Thymus (tissue), 11 donors: ENCODE results near the gene NEK9. TPM values are rescaled to one million over a fixed set of nuclear protein-coding genes. Genes with fewer than 3 reads are reported as not detected.
A peak's percentile ranks its signal among the peaks of the same experiment; 100 is the strongest.

Experiments
- DNase-seq, 9 donors: peaks; one replicate each; pipeline ENCODE4 v3.0.0-alpha.2; 2013; ENCODE audit warnings: low spot score in 9 of 9, low read depth in 6 of 9, missing footprints in 1 of 9
- H3K27ac ChIP-seq, 2 donors: one replicate each; pipeline ENCODE4 v1.5.1; 2013; ENCODE audit warnings: control low read depth in 1 of 2, low read depth in 1 of 2, low read length in 1 of 2, mild to moderate bottlenecking in 1 of 2, moderate library complexity in 1 of 2
- H3K27me3 ChIP-seq, 2 donors: one replicate each; pipeline ENCODE4 v1.5.1; 2013; ENCODE audit warnings: low read length in 1 of 2; ENCODE audit not compliant: control insufficient read depth in 2 of 2, insufficient read depth in 1 of 2
- H3K36me3 ChIP-seq, 2 donors: one replicate each; pipeline ENCODE4 v1.5.1; 2013; ENCODE audit warnings: low read length in 1 of 2, mild to moderate bottlenecking in 1 of 2, moderate library complexity in 1 of 2; ENCODE audit not compliant: control insufficient read depth in 2 of 2, insufficient read depth in 2 of 2
- H3K4me1 ChIP-seq, 2 donors: one replicate each; pipeline ENCODE4 v1.5.1; 2013; ENCODE audit warnings: low read length in 2 of 2; ENCODE audit not compliant: control insufficient read depth in 2 of 2, insufficient read depth in 2 of 2
- H3K4me3 ChIP-seq, 2 donors: one replicate each; pipeline ENCODE4 v1.5.1; 2013; ENCODE audit warnings: low read length in 2 of 2, control low read depth in 1 of 2, mild to moderate bottlenecking in 1 of 2
- H3K9me3 ChIP-seq, 2 donors: one replicate each; pipeline ENCODE4 v1.5.1; 2013; ENCODE audit warnings: low read length in 1 of 2, mild to moderate bottlenecking in 1 of 2; ENCODE audit not compliant: control insufficient read depth in 2 of 2, insufficient read depth in 1 of 2
- WGBS: extraction: QIAGEN DNeasy Blood & Tissue Kit; methylation state at CpG from one replicate; pipeline ENCODE4 v1.1.7; 2013; 5-methylcytosine and 5-hydroxymethylcytosine counted together
- polyA plus RNA-seq: library from polyadenylated mRNA; stranded (reverse); fragments of 200-250 nt; gene quantifications from one replicate; pipeline ENCODE4 v1.2.3, GENCODE V29; 2013
- total RNA-seq: library from RNA; stranded (reverse); fragments of 120-200 nt; gene quantifications from one replicate; pipeline ENCODE4 v1.2.4, GENCODE V29; 2013
- donor health status: healthy.

Gene NEK9
- total and polyA plus RNA-seq, 2 donors, result 17.6 to 62.1 TPM

- H3K27ac ChIP-seq, result peak overlapping the region; percentile 85 to 97
- H3K27me3 ChIP-seq, result no peaks in the 10 kb centered on the region
- peaks cover 7 to 10% of the 10 kb centered on the region in 2 donors for H3K4me1 ChIP-seq
- H3K36me3 ChIP-seq, result peaks cover 3 to 7% of the 10 kb centered on the region in 2 donors
- peak in 1 of 9 donors; percentile 41 for DNase-seq
- 2% methylated on average over 6 of the region's 6 CpGs for WGBS
- H3K9me3 ChIP-seq, result no peaks in the 10 kb centered on the region
- peak overlapping the region; percentile 93 to 94 for H3K4me3 ChIP-seq
Measured at GRCh38 chr14:75126121-75126544, 715 bp downstream of the NEK9 start.

- Histone ChIP-seq H3K27ac (no peak overlapping the region), H3K27me3 (no peaks in the 10 kb centered on the region), H3K4me3 (peak overlapping the region in 1 of 2 donors; percentile 94), H3K36me3 (peaks cover 3 to 7% of the 10 kb centered on the region in 2 donors), H3K4me1 (peaks cover 7 to 10% of the 10 kb centered on the region in 2 donors), H3K9me3 (no peaks in the 10 kb centered on the region)
- 94% methylated on average over 5 of the region's 5 CpGs for WGBS
- no peak for DNase-seq
Measured at GRCh38 chr14:75125617-75126016, 1.2 kb downstream of the NEK9 start.

GRCh38 chr14:75123991-75124390 is 2.9 kb downstream of the NEK9 start:
- Histone ChIP-seq H3K36me3 (peaks cover 11 to 12% of the 10 kb centered on the region in 2 donors), H3K27me3 (no peaks in the 10 kb centered on the region), H3K4me1 (peaks cover 7 to 10% of the 10 kb centered on the region in 2 donors), H3K9me3 (no peaks in the 10 kb centered on the region), H3K4me3 (no peak overlapping the region), H3K27ac (no peak overlapping the region)
- DNase-seq, result no peak
- 47% methylated on average over 7 of the region's 7 CpGs for WGBS

GRCh38 chr14:75121552-75121951 is 5.3 kb downstream of the NEK9 start:
- no peak overlapping the region for H3K27ac ChIP-seq
- H3K4me1 ChIP-seq, result peaks cover 7% of the 10 kb centered on the region in 2 donors
- no peaks in the 10 kb centered on the region for H3K27me3 ChIP-seq
- no peaks in the 10 kb centered on the region for H3K9me3 ChIP-seq
- no peak for DNase-seq
- no peak overlapping the region for H3K4me3 ChIP-seq
- 98% methylated on average over 7 of the region's 7 CpGs for WGBS
- peaks cover 19 to 31% of the 10 kb centered on the region in 2 donors for H3K36me3 ChIP-seq

GRCh38 chr14:75120541-75121291 is 6.1 kb downstream of the NEK9 start:
- H3K27me3 ChIP-seq, result no peaks in the 10 kb centered on the region
- peaks cover 25 to 39% of the 10 kb centered on the region in 2 donors for H3K36me3 ChIP-seq
- H3K4me1 ChIP-seq, result peaks cover 2% of the 10 kb centered on the region in 2 donors
- 68% methylated on average over 3 of the region's 3 CpGs for WGBS
- no peak overlapping the region for H3K27ac ChIP-seq
- H3K9me3 ChIP-seq, result no peaks in the 10 kb centered on the region
- H3K4me3 ChIP-seq, result no peak overlapping the region
- no peak for DNase-seq

- no peaks in the 10 kb centered on the region for H3K4me1 ChIP-seq
- H3K9me3 ChIP-seq, result no peaks in the 10 kb centered on the region
- H3K36me3 ChIP-seq, result peaks cover 30 to 54% of the 10 kb centered on the region in 2 donors
- no peak for DNase-seq
- H3K4me3 ChIP-seq, result no peak overlapping the region
- 99% methylated on average over 2 of the region's 2 CpGs for WGBS
- no peak overlapping the region for H3K27ac ChIP-seq
- H3K27me3 ChIP-seq, result no peaks in the 10 kb centered on the region
Measured at GRCh38 chr14:75119056-75119455, 7.8 kb downstream of the NEK9 start.

GRCh38 chr14:75113932-75114539 is 12.8 kb downstream of the NEK9 start:
- DNase-seq, result no peak
- no peak overlapping the region for H3K27ac ChIP-seq
- no peaks in the 10 kb centered on the region for H3K27me3 ChIP-seq
- no peaks in the 10 kb centered on the region for H3K4me1 ChIP-seq
- no peaks in the 10 kb centered on the region for H3K9me3 ChIP-seq
- WGBS, result 93% methylated on average over 5 of the region's 5 CpGs
- H3K36me3 ChIP-seq, result peaks cover 56 to 92% of the 10 kb centered on the region in 2 donors
- H3K4me3 ChIP-seq, result no peak overlapping the region

- 97% methylated on average over 2 of the region's 2 CpGs for WGBS
Measured at GRCh38 chr14:75109877-75110276, 17.0 kb downstream of the NEK9 start.

GRCh38 chr14:75107186-75107585 is 19.7 kb downstream of the NEK9 start:
- H3K27me3 ChIP-seq, result no peaks in the 10 kb centered on the region
- DNase-seq, result no peak
- no peaks in the 10 kb centered on the region for H3K4me1 ChIP-seq
- no peak overlapping the region for H3K4me3 ChIP-seq
- no peak overlapping the region for H3K27ac ChIP-seq
- peaks cover 65 to 76% of the 10 kb centered on the region in 2 donors for H3K36me3 ChIP-seq
- WGBS, result 66% methylated on average over 3 of the region's 3 CpGs
- H3K9me3 ChIP-seq, result no peaks in the 10 kb centered on the region

More at GRCh38 chr14:75109877-75110276, 17.0 kb downstream of the NEK9 start:
- DNase-seq, result no peak
- H3K27ac ChIP-seq, result no peak overlapping the region
- H3K4me1 ChIP-seq, result no peaks in the 10 kb centered on the region
- H3K4me3 ChIP-seq, result no peak overlapping the region
- peaks cover 67 to 89% of the 10 kb centered on the region in 2 donors for H3K36me3 ChIP-seq
- no peaks in the 10 kb centered on the region for H3K9me3 ChIP-seq
- no peaks in the 10 kb centered on the region for H3K27me3 ChIP-seq
